H1 (cell line): ENCODE data around the gene GPC3. TPM values are rescaled to one million over a fixed set of nuclear protein-coding genes. Genes with fewer than 3 reads are reported as not detected.

Experiments used
- CHD2 ChIP-seq: IDR thresholded peaks from 2 replicates; pipeline ENCODE4 v1.6.1; 2012; ENCODE audit warnings: low read length, improper control_type of control experiment
- CTBP2 ChIP-seq: IDR thresholded peaks from 2 replicates; pipeline ENCODE4 v1.7.0; 2011; ENCODE audit warnings: borderline replicate concordance, mild to moderate bottlenecking, moderate library complexity, mixed read lengths, low read length; ENCODE audit not compliant: insufficient read depth, insufficient read length
- HDAC2 ChIP-seq, 2 experiments: fragments of 300-600 bp in 1 of 2; sonication (generic) in 1 of 2; IDR thresholded peaks; 2 replicates each; pipeline ENCODE4 v1.6.1; 2011 to 2012; ENCODE audit warnings: low read depth in 2 of 2, low read length in 2 of 2, mild to moderate bottlenecking in 2 of 2, moderate library complexity in 2 of 2, borderline replicate concordance in 1 of 2, inconsistent platforms in 1 of 2
- RFX5 ChIP-seq: IDR thresholded peaks from 2 replicates; pipeline ENCODE4 v1.6.1; 2011; ENCODE audit warnings: low read depth, low read length, improper control_type of control experiment, borderline replicate concordance
- ZNF274 ChIP-seq: IDR thresholded peaks from 2 replicates; pipeline ENCODE4 v1.7.0; 2012; ENCODE audit warnings: low read length, borderline replicate concordance; ENCODE audit errors: extremely low read depth
- polyA plus RNA-seq, 7 experiments: library from polyadenylated mRNA; depleted of rRNA in 3 of 7; stranded (reverse) in 5 of 7; unstranded in 2 of 7; fragments of >200 nt in 5 of 7; fragments of 200-250 nt in 2 of 7; gene quantifications; 1 replicate in 5 of 7; 2 replicates in 1 of 7; 4 replicates in 1 of 7; pipeline versions ENCODE4 v1.2.1 to v1.2.3, GENCODE V29; 2011 to 2013; ENCODE audit warnings: missing spikeins in 2 of 7, mixed read lengths in 2 of 7
- total RNA-seq: library from RNA; stranded (reverse); fragmentation: NEBNext Ultra II Directional; extraction: Animal tissue kit (Norgen Biotek cat#: 25700); gene quantifications from 2 replicates; pipeline ENCODE4 v1.2.1, GENCODE V29; 2021

Gene GPC3
- total and polyA plus RNA-seq, 2 of the 8 experiments (the other 6 are each of a cell fraction or from before 2014, with no cell fraction given): 64.8 to 71.9 TPM

GRCh38 chrX:133834771-133835170 lies 150.6 kb downstream of the GPC3 start (continued):
- TF ChIP-seq ZNF274: no peak
- no peak for TF ChIP-seq HDAC2 (IDR thresholded peaks at IDR 0.05; ENCODE audit: borderline replicate concordance in 1 of 2, low read depth in 2 of 2, low read length in 2 of 2)
- no peak for TF ChIP-seq RFX5
- no peak for TF ChIP-seq CTBP2
- no peak for TF ChIP-seq CHD2
